Spinal cord (tissue), 10 donors: ENCODE data around the gene SEMA7A. TPM values are rescaled to one million over a fixed set of nuclear protein-coding genes. Genes with fewer than 3 reads are reported as not detected.

Experiments used
- DNase-seq, 6 donors: peaks; one replicate each; pipeline versions ENCODE4 v3.0.0 to v3.0.0-alpha.2; 2013 to 2015; ENCODE audit warnings: low spot score in 6 of 6, low read depth in 4 of 6
- H3K27ac ChIP-seq: one replicate; pipeline ENCODE4 v1.5.1; 2013; ENCODE audit warnings: low read depth, low read length, control low read depth
- H3K27me3 ChIP-seq: one replicate; pipeline ENCODE4 v1.6.1; 2013; ENCODE audit warnings: low read length; ENCODE audit not compliant: control insufficient read depth, insufficient read depth
- H3K36me3 ChIP-seq: one replicate; pipeline ENCODE4 v1.6.1; 2013; ENCODE audit warnings: low read length; ENCODE audit not compliant: control insufficient read depth, insufficient read depth
- H3K4me1 ChIP-seq: one replicate; pipeline ENCODE4 v1.6.1; 2013; ENCODE audit warnings: low read length; ENCODE audit not compliant: control insufficient read depth, insufficient read depth
- H3K4me3 ChIP-seq: one replicate; pipeline ENCODE4 v1.5.1; 2013; ENCODE audit warnings: low read depth, low read length, control low read depth
- H3K9me3 ChIP-seq: one replicate; pipeline ENCODE4 v1.6.1; 2013; ENCODE audit warnings: low read length; ENCODE audit not compliant: control insufficient read depth, insufficient read depth
- WGBS: methylation state at CpG from one replicate; pipeline ENCODE4 v1.1.5; 2013; ENCODE audit warnings: missing lambda C conversion rate; ENCODE audit not compliant: insufficient coverage; 5-methylcytosine and 5-hydroxymethylcytosine counted together
- polyA plus RNA-seq, 2 donors: library from polyadenylated mRNA; unstranded; fragments of 120-200 nt; gene quantifications; one replicate each; pipeline ENCODE4 v1.2.1, GENCODE V29; 2013; ENCODE audit not compliant: insufficient read length in 2 of 2
- total RNA-seq, 2 donors: library from RNA; depleted of rRNA in 1 of 2; stranded (reverse); fragments of 120-200 nt in 1 of 2; fragments of >200 nt in 1 of 2; gene quantifications; one replicate each; pipeline versions ENCODE4 v1.2.3 to v1.2.4, GENCODE V29; 2013 to 2014
- donor health status: healthy.

SEMA7A gene
- total and polyA plus RNA-seq, 4 donors = 12.3 to 45.1 (median 35.2) TPM

DNA sequence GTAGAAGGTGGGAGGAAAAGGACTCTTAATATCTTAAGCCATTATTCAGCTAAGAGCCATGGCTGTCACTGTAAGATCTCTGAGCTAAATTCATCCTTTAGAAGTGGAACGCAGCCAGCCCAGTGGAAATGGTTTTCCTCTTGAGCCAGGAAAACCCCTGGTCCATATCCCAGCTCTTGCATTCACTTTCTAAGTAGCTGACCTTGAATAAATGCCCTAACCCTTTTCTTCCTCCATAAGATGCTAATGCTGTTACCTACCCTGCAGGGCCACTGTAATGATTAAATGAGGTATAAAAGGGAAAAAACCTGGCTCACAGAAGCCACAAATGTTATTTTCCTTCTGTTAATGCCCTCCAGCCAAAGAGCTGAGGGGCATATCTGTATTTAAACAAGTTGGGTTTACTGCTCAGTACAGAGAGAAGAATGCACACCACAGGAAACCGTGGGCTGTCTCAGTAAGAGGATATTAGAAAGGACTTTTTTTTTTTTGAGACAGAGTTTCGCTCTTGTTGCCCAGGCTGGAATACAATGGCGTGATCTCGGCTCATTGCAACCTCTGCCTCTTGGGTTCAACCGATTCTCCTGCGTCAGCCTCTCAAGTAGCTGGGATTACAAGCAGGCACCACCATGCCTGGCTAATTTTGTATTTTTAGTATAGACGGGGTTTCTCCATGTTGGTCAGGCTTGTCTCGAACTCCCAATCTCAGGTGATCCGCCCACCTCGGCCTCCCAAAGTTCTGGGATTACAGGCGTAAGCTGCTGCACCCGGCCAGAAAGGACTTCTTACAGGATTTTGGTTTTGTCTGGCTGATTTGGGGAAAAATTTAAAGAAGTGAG lies 20.4 kb upstream of the SEMA7A start:
- Histone ChIP-seq H3K36me3 (peaks cover 51% of the 10 kb centered on the region), H3K27ac (no peak overlapping the region), H3K27me3 (no peaks in the 10 kb centered on the region), H3K4me1 (peaks cover 7% of the 10 kb centered on the region), H3K4me3 (no peak overlapping the region), H3K9me3 (no peaks in the 10 kb centered on the region)
- WGBS = 90% methylated on average over 11 of the region's 13 CpGs
- DNase-seq = no peak

DNA sequence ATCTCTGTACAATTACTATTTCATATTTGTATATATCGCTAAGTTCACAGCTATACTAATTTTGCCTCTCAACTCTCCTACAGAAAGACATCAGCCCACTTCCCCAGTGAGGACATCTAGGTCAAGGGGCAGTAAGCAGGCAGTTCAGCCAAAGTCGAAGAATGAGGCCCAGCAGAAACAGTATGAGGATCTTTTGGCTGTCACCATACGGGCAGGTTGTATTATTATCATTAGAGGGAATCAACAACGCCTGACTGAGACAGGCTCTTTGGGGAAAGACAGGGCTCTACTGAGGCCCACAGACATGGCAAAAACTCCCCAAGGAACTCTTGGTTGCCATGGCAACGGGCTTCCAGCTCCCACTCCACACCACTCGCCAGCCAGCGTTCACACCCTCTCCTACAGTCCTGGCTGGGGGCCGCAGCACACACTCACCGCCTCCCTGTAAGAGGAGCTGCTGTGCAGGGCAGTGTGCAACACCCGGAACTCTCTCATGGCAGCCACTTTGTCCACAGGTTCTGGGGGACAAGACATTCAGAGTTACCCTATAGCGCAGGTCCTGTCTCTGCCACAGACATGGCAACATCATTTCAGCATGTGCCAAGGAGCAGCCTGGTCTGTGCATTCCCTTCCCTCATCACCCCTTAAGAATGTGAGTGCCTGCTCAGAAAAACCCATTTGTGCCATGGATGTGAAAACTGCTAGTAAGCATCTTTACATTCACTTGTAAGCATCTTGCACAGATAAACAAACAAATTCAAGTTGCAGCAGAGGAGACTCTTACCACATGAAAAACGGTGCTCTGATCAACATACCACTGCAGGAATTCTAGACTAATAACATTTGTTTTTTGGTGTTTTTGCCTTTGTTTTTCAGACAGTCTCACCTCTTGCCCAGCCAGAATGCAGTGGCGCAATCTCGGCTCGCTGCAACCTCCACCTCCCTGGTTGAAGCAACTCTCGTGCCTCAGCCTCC lies 18.4 kb upstream of the SEMA7A start:
- peaks cover 64% of the 10 kb centered on the region for H3K36me3 ChIP-seq
- H3K4me1 ChIP-seq = peaks cover 7% of the 10 kb centered on the region
- no peaks in the 10 kb centered on the region for H3K9me3 ChIP-seq
- DNase-seq = peak in 2 of 6 donors; percentile 53 to 85
- H3K4me3 ChIP-seq = no peak overlapping the region
- no peaks in the 10 kb centered on the region for H3K27me3 ChIP-seq
- no peak overlapping the region for H3K27ac ChIP-seq
- 33% methylated on average over 10 of the region's 16 CpGs for WGBS

DNA sequence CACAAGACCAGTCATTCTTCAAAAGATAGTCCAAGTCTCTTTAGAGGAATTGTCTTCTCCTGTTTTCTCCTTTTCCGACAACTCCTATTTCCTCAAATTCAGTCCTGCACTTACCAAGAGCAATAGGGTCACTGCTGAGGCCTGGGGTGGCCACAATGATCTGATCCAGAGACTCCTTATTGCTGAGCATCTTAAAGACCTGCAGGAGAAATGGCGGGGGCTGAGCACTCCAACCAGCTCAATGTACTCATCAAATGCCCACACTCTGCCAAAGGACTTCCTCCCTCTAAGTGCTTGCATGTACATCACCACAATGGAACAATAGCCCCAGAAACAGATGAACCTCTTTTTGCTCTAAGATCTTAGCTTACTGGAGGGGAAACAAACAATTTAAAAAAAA lies 17.6 kb upstream of the SEMA7A start:
- Histone ChIP-seq H3K4me1 (peaks cover 7% of the 10 kb centered on the region), H3K9me3 (no peaks in the 10 kb centered on the region), H3K27me3 (no peaks in the 10 kb centered on the region), H3K4me3 (no peak overlapping the region), H3K36me3 (peaks cover 59% of the 10 kb centered on the region), H3K27ac (no peak overlapping the region)
- no peak for DNase-seq
- 95% methylated on average over 2 of the region's 2 CpGs for WGBS

DNA sequence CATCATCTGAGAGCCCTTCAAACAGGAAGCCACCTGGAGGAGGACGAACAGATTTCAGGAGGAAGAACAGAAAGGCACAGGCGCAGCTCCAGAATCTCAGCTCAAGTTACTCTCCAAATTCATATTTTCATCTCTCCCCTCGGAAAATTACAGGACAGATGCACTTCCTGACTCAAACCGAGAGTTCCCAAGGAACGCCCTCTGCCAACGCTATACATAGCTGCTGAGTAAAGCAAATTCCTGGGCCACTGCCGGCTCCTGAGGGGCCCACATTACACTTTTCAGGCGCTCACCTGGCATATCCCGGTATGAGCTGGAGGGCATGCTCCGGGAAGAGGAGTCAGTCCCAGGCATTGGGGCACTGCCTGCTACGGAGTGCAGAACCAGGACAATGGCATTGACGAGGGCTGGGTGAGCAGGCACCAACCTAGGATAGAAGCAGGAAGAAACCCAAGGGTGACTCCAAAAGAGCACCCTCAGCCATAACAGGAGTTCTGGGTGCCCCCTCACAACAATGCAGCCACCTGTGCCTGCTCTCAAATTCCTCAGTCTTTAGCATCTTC lies 16.0 kb upstream of the SEMA7A start:
- H3K9me3 ChIP-seq = no peaks in the 10 kb centered on the region
- no peaks in the 10 kb centered on the region for H3K27me3 ChIP-seq
- WGBS = 92% methylated on average over 12 of the region's 12 CpGs
- H3K4me1 ChIP-seq = peaks cover 7% of the 10 kb centered on the region
- DNase-seq = peak in 1 of 6 donors; percentile 49
- no peak overlapping the region for H3K4me3 ChIP-seq
- peaks cover 63% of the 10 kb centered on the region for H3K36me3 ChIP-seq
- H3K27ac ChIP-seq = no peak overlapping the region

DNA sequence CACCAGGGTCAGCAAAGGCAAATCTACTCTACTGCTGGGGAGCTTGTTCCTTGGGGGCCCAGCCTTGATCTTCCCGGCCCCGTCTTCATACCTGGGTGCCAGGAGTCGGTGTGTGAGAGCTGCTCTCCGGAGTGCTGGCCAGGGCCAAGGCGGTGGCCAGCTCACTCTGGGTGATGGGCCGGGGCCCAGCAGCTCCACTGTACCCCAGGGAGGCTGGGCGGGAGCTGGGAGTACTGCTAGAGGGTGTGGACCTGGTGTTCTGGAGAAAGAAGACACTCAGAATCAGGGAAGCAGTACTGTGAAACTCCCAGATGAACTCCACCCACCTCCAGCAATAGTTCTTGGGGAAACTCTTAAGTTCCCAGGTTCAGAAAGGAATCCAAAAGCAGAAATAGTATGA lies 15.3 kb upstream of the SEMA7A start:
- peaks cover 59% of the 10 kb centered on the region for H3K36me3 ChIP-seq
- 97% methylated on average over 5 of the region's 7 CpGs for WGBS
- no peak overlapping the region for H3K4me3 ChIP-seq
- no peaks in the 10 kb centered on the region for H3K27me3 ChIP-seq
- no peaks in the 10 kb centered on the region for H3K9me3 ChIP-seq
- H3K4me1 ChIP-seq = peaks cover 7% of the 10 kb centered on the region
- DNase-seq = no peak
- H3K27ac ChIP-seq = no peak overlapping the region

DNA sequence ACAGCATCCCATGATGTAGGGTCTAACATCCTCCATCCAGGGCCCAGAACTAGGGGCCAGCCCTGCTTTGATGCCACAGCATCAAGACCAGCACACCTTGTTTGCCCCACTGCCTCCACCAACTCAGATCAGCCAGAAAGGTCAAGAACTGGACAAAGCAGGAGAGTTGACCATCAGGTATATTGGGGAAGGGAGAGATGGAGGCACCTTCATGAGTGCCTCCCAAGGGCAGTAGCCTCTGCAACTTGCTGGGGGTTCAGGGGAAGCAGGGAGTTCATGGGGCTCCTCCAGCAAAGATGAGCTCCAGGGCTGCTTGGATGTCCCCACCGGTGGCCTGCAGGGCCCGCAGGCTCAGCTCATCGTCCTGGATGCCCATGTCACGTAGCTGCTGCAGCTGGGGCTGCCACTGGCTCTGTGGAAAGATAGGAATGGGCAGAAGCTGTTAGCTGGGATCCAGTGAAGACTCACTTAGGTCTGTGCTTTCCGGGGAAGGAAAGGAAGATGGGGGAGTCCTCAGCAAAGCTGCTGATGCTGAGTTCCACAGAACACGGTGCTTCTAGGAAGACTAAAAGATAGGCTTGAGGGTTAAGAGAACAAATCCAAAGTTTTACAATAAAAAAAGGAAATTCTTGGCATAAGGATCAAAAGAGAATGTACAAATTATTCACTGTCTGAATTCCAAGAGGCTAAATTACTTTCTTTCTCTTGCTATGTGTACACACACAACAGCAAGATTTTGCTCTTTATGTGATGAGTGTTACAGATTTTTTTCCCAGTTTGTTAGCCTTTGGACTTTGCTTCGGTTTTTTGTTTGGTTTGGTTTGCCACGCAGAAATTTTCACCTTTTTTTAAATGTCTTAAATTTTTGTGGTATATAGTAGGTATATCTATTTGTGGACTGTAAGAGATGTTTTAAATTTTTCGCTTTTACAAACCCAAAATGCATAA lies 12.3 kb upstream of the SEMA7A start:
- no peak for DNase-seq
- H3K27me3 ChIP-seq = no peaks in the 10 kb centered on the region
- H3K36me3 ChIP-seq = peaks cover 50% of the 10 kb centered on the region
- no peak overlapping the region for H3K4me3 ChIP-seq
- no peaks in the 10 kb centered on the region for H3K9me3 ChIP-seq
- WGBS = 92% methylated on average over 4 of the region's 9 CpGs
- H3K4me1 ChIP-seq = peaks cover 4% of the 10 kb centered on the region
- H3K27ac ChIP-seq = no peak overlapping the region

DNA sequence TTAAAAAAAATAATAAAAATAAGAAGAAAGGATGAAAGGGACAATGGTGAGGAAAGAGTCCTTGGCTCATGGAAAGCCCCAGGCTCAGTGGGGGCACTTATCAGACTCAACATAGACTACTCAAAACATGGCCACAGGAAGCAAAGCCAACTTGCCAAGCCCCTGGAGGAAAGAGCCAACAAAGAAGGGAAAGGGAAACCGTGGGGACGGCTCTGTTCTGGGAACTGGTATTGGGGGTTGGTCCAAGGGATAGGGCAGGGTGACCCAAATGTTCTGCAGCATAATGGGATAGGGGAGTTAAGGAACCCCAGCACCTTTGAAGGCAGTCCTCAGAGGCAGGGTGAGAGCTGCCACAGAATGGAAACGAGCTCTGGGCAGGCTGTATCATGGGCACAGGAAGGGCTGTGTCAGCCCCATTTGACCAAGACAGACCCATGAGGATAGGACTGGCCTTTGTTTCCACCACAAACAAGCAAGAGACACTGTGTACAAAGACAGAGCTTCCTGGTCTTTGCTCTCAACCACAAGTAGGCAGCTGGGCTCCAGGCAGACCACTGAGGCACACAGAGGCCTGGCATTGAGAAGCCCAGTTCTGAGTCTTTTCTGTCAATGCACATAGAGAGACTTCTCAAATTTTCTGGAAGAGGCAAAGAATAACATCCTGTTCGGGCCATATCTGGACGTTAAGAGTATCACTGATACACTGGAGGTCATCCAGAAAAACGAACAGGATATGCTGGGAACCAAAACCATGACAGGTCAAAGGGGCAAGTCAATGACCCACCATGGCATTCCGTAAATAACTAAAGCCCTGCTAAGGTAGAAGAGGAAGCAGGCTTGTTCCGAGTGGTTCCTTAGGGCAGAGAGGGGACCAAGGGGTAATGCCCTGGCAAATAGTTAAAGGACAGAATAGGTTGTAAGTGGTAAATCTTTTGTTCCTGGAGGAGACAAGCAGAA lies 10.6 kb upstream of the SEMA7A start:
- Histone ChIP-seq H3K36me3 (peaks cover 33% of the 10 kb centered on the region), H3K9me3 (no peaks in the 10 kb centered on the region), H3K4me1 (peaks cover 4% of the 10 kb centered on the region), H3K4me3 (no peak overlapping the region), H3K27ac (no peak overlapping the region), H3K27me3 (no peaks in the 10 kb centered on the region)
- WGBS = 82% methylated on average over 8 of the region's 8 CpGs
- no peak for DNase-seq

DNA sequence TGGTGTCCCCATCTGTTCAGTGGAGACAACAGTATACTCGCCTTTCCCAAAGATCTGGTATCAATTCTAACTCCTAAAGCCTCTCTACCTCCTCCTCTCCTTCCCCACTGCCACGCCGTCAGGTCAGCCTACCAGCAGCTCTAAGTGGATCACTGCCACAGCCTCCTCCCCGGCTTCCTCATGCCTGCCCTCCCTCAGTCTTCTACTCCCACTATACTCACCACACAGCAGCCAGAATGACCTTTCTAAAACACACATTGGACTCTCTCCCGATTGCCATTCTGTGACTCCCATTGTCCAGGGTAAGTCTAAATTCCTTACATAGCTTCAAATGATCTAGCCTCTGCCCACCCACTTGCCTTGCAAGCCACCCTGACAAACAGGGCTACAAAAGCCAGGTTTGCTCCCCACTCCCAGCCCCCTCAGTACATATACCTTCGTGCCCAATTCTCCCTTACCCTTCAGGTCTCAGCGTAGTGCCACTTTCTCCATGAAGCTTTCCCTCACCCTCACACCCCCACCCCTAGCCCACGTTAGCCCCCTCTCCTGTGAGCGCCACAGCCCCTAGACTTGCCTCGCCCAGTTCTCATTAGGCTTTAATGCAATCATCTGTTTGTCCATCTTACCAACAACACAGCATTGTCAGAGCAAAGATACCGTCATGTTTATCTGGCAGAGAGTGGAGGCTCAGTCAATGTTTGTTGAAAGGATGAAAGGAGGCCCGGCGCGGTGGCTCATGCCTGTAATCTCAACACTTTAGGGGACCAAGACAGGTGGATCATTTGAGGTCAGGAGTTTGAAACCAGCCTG lies 9.5 kb upstream of the SEMA7A start:
- Histone ChIP-seq H3K4me3 (no peak overlapping the region), H3K27ac (no peak overlapping the region), H3K9me3 (no peaks in the 10 kb centered on the region), H3K36me3 (peaks cover 22% of the 10 kb centered on the region), H3K27me3 (no peaks in the 10 kb centered on the region), H3K4me1 (peaks cover 4% of the 10 kb centered on the region)
- WGBS = 73% methylated on average over 11 of the region's 14 CpGs
- DNase-seq = no peak
